Lung microvascular endothelial cell (primary cell): Measurements from ENCODE around the gene VAMP7. TPM values are rescaled to one million over a fixed set of nuclear protein-coding genes. Genes with fewer than 3 reads are reported as not detected.
"Not testable (repeated sequence)": the region's sequence is repeated elsewhere in the genome, so short reads cannot be mapped to it uniquely, and the experiment has no call there.

ENCODE experiments used
- DNase-seq, 2 donors: peaks; one replicate each; pipeline versions ENCODE4 v3.0.0 to v3.0.0-alpha.2; 2010; ENCODE audit warnings: low read depth in 2 of 2
- total RNA-seq: library from RNA; depleted of rRNA; stranded (reverse); fragments of >200 nt; gene quantifications from 2 replicates; pipeline ENCODE4 v1.2.1, GENCODE V29; 2014

The VAMP7 gene
- total RNA-seq, 1 donor from 2014 or later = 32.7 TPM

DNA sequence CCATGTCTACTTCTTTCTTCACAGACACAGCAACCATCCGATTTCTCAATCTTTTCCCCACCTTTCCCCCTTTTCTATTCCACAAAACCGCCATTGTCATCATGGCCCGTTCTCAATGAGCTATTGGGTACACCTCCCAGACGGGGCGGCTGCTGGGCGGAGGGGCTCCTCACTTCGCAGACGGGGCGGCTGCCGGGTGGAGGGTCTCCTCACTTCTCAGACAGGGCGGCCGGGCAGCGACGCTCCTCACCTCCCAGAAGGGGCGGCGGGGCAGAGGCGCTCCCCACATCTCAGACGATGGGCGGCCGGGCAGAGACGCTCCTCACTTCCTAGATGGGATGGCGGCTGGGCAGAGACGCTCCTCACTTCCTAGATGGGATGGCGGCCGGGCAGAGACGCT, 26.5 kb downstream of the VAMP7 start:
- not testable (repeated sequence) for DNase-seq

DNA sequence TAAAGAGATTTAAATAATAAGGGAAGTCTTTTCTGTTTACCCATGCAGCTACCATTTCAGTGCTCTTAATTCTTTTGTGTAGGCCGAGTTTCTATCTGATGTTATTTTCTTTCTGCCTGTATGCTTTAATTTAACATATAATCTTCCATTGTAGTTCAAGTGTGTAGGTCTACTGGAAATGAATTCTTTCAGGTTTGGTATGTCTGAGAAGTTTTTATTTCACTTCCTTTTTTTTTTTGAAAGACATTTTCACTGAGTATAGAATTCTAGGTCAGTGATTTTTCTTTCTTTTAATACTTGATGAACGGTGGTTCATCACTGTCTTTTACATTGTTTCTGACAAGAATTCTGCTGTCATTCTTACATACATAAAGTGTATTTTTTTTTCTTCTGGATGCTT, 42.1 kb downstream of the VAMP7 start:
- no peak for DNase-seq

DNA sequence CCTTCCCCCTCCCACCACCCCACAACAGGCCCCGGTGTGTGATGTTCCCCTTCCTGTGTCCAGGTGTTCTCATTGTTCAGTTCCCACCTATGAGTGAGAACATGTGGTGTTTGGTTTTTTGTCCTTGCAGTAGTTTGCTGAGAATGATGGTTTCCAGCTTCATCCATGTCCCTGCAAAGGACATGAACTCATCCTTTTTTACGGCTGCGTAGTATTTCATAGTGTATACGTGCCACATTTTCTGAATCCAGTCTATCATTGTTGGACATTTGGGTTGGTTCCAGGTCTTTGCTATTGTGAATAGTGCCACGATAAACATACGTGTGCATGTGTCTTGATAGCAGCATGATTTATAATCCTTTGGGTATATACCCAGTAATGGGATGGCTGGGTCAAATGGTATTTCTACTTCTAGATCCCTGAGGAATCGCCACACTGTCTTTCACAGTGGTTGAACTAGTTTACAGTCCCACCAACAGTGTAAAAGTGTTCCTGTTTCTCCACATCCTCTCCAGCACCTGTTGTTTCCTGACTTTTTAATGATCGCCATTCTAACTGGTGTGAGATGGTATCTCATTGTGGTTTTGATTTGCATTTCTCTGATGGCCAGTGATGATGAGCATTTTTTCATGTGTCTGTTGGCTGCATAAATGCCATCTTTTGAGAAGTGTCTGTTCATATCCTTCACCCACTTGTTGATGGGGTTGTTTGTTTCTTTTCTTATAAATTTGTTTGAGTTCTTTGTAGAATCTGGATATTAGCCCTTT, 49.9 kb downstream of the VAMP7 start:
- DNase-seq = not testable (repeated sequence)

DNA sequence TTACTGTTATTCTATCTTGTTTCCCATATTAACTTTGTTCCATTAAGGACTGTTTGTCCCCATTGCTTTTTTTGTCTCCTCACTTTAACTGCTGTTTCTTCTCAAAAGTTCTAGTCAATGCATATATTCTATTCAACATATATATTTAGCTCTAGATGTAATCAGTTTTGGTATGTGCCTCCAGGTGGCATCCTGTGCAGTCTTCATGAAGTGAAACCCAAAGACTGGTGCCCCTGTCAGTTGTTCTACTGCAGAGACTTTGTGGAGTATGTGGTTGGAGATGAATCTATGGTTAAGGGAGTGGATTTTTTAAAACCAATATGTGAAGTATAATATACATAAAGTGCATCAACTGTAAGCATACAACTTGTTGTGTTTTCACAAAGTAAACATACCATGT, 57.0 kb downstream of the VAMP7 start:
- no peak for DNase-seq

DNA sequence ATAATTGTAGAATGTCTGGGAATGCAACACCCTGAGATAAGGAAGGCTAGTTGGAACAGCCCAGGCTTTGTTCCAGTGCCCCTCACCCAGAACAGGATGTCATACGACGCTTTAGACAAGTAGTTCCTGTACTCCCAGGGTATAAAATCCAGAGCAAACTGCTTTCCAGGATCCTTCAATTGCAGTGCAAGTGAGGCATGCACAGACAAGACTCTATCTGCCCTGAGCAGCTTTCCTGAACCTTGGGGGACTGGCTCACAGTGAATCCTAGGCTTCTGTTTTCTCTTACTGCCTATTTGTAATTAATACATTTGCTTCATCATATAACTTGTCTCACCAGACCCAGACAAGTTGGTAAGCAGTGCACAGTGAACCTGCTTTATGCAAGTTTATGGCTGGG, 68.0 kb downstream of the VAMP7 start:
- DNase-seq = no peak

DNA sequence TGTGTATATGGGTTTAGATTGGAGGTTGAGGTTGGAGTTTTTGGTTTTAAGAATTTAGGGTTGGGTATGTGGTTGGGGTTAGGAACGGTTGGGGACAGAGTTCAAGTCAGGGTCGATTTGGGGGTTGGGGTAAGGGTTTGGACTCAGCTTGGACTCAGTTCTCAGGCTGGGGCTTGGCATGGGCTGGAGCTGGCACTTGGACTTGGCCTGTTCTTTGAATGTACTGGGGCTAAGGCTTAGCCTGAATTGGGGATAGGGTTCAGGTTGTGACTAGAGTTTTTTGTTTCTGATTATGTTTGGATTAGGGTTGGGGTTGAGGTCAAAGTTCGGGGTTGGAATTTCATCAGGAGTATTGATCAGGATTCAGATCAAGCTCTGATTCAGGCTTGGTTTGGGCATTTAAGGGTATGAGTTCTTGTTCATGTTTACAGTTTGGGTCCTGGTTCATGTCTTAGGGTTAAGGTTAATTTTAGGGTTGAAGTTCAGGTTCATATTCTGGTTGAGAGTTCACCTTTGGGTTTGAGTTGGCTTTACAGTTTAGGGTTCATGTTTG, 70.2 kb downstream of the VAMP7 start:
- DNase-seq = no peak

DNA sequence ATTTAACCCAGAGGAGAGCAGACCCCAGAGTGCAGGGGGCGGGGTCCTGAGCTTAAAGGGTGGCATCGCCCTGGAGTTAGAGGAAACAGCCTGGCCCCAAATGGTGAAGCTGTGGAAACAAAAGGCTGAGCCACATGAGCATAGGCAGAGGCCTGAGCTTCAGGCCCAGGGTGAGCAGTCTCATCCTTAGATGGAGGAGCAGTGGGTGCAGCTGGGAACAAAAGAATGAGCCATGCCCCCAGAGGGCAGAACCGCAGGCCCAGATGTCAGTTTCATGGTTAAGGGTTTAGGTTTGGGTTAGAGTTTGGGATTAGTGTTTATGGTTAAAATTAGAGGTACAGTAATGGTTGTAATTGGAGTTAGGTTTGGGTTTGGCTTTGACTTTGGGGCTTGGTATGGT, 71.9 kb downstream of the VAMP7 start:
- DNase-seq = no peak

DNA sequence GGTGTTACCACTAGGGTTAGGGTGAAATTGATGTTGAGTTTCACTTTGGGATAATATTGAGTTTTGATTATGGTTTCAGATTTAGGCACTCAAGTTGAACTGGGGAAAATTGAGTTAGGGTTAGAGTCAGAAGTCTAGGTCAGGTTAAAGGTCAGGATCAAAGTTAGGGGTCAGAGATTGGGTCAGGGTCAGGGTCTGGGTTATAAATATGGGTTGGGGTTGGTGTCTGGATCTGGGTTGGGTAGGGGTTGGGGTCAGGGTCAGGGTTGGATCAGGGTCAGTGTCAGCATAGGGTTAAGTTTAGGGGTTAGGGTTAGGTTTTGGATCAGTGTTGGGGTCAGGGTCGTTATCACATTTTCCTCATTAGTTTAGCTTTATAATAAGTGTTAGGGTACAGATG, 73.6 kb downstream of the VAMP7 start:
- DNase-seq = no peak

DNA sequence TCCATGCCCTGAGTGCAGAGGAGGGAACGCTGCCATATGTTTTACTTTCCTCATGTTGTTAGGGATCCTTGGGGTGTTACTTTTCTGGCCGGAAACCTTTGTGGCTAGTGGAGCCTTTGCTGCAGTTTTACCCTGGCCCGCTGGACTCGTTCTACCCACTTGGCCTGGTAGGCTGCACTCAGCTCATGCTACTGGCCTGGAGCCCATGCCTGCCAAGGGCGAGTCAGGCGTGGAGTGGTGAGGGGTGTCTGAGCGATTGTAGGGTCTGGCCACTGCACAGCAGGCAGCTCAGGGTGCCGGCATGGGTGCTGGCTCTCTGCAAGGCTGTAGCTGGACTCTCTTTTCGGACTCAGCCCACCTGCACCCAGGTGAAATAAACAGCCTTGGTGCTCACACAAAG, 75.0 kb downstream of the VAMP7 start:
- DNase-seq = no peak

DNA sequence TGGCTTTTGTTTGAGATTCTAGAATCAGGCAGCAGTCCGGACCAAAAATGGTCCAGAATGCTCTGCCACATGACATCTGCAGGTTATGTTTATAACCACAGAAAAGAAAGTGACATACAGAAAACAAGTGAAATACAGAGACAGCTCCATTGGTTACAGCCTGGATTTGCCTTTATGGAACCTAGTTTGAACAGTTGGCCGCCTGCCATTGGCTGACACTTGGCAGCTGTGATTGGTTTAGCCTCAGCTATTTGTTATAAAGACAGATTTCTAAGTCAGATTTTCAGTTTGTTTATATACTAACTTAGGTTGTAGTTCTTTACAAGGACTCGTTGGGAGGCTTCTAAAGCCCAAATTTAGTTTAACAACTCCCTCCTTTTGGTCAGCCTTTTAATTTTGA, 75.5 kb downstream of the VAMP7 start:
- peak in 1 of 2 donors; percentile 29 for DNase-seq

DNA sequence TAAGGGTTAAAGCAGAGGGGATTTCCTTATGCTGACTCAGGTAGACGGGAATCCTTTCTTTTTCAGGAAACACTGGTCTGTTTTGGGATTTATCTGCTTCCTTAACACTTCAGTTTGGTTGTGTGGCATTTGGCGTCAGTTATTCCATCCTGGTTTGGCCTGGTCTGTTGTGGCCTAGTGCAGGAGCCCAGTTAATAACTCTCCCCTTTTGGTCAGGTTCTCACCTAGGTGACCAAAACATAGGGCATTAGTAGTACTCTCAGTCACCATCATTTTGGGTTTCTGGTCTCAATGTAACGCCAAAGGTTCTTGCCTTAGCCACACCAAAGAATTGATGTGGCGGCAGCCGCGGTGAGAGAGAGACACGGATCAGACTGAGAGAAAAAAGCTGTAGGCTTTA, 76.7 kb downstream of the VAMP7 start:
- peak in 1 of 2 donors; percentile 4 for DNase-seq

DNA sequence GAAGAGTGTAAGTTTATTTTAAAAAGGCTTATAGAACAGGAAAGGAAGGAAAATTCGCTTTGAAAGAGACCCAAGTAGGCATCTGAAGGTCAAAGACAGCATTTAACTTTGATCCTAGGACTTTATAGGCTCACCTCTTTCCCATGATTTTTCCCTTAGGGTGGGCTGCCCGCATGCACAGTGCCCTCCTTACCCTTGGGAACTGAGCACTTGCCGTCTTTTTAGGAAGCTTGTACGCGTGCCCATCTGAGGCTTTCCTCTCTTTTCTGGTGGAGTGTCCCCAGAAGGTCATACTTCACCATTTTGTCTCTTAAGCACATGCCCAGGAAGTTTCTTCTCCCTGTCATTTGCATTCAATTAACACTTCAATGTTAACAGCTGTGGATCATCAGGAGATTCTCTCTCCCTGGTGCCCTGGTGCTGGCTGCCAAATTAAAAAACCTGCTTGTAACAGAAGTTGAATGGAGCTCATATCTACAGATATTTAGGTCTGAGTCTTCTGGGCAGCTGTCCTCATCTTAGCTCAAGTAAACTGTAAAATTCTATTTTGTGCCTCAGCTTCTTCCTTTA, 78.0 kb downstream of the VAMP7 start:
- no peak for DNase-seq

DNA sequence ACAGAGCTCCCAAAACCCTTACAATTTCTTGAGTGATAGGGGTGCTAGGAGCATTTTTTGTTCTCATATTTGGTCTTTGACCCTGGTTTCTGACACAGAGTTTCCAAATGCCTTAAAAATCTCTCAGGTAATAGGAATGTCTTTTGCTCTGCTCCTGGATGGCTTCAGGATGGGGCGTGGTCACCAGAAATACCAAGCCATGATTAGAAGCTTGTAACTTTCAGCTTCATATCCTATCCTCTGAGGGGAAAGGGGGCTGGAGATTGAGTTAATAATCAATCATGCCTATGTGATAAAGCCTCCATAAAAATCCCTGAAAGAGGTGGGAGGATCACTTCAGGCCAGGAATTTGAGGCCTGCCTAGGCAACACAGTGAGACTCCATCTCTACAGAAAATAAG, 81.8 kb downstream of the VAMP7 start:
- no peak for DNase-seq

DNA sequence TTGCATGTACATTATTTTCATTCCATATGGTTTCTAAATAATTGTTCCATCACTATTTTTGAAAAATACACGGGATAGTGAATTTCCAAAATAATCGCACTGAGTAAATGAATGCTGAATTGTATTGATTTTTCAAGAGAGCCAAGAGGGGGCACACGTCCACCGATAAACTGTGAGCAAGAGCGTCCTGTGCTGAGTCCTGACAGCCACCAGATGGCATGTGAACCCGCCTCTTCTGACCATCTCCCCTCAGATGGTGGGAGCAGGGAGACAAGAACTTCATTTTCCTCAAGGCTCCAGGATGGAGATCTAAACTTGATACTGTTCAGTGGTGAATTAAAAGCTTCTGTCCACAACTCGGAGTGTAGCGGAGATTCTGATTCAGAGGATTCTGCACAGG, 85.7 kb downstream of the VAMP7 start:
- DNase-seq = peak; percentile 14 to 55

DNA sequence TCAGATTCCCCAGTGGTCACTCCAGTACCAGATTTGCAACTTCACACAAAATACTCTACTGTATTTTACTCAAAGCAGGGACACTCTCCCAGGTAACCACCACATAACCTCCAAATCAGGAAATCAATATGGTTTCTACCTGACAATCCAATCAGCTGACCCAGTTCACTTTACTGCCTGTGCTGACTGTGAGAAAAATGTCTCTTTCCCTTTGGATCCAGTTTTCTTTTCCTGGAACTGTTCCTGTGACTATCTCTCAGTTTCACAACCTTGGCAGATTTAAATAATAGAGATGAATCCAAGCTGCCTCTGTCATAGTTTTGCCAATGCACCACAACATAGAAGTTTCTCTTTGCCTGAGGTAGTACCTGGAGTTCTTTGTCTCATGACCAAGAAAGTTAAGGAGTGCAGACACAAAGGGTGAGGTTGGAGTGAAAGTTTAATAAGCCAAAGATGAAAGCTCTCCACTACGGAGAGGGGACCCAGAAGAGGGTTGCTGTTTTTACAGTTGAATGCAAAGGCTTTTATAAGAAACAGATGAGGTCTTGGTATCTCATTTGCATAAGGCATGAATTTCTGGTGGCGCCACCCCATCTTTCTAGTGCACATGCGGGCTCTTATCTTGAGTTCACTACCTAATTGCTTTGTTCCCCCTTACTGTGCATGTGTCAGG, 86.6 kb downstream of the VAMP7 start:
- DNase-seq = no peak

DNA sequence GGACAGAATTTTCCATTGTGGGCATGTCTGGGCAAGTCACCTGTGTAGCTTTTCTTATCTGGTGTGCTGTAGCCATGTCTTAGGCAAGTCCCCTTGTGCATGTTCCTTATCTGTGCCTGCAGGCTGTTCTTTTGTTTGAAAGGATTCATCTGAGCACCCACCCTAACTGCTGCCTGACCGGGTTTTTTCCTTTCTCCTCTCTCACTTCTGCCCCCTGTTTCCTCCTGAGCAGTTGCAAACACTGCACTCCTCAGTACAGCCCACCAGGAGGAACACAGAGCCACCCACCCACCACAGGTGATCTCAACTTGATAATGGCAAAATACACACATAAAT, 87.1 kb downstream of the VAMP7 start:
- DNase-seq = no peak

DNA sequence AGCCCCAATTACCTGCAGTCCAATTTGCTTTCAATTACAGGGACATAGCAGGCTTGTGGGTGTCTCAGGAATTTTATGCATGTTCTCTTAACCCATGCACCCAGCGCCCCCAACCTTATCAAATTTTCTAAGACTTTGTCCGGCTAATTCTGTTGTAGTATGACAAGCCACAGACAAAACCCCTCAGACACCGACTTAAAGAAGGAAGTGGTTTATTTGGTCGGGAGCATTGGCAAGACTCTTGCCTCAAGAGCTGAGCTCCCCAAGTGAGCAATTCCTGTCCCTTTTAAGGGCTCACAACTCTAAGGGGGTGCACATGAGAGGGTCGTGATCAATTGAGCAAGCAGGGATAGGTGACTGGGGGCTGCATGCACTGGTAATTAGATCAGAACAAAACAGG, 87.6 kb downstream of the VAMP7 start:
- no peak for DNase-seq

DNA sequence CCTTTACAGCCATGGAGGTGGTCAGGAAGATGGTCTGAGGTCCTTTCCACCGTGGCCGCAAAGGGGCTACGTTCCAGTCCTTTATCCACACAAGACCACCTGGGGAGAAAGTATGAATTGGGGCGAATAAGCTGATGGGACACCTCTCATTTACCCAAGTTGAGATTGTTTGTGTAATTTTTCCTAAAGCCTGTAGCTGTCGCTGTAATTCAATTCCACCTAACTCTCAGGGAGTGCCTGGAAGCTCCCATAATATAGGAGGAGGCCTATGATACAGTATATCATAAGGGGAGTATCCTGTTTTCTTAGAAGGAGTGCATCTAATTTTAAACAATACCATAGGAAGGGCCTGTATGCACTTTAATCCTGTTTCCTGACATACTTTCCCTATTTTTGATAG, 90.5 kb downstream of the VAMP7 start:
- peak in 1 of 2 donors; percentile 5 for DNase-seq

DNA sequence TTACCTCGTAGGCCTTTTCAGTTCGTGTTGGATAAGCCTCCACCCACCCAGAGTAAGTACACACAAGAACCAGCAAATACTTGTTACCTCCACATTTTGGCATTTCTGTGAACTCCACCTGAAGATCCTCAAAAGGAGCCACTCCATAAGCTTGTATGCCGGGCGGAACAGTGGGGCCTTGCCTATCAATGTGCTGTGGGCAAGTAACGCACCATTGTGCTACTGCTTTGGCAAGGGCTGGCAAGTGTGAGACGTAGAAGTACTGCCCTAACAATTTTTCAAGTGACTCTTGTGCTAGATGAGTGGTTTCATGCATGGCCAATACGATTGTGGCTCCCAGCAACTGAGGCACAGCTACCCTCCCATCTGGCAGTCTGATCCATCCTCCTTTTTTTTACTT, 91.1 kb downstream of the VAMP7 start:
- not testable (repeated sequence) for DNase-seq

DNA sequence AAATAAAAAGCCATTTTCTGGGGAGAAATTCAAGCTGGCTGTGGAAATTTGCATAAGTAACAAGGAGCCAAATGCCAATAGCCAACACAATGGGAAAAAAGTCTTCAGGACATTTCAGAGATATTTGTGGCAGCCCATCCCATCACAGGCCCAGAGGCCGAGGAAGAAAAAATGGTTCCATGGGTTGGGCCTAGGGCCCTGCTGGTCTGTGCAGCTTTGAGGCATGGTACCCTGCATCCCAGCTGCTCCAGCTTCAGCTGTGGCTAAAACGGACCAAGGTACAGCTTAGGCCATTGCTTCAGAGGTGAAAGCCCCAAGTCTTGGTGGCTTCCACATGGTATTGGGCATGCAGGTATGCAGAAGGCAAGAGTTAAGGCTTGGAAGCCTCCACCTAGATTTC, 102.2 kb downstream of the VAMP7 start:
- no peak for DNase-seq

DNA sequence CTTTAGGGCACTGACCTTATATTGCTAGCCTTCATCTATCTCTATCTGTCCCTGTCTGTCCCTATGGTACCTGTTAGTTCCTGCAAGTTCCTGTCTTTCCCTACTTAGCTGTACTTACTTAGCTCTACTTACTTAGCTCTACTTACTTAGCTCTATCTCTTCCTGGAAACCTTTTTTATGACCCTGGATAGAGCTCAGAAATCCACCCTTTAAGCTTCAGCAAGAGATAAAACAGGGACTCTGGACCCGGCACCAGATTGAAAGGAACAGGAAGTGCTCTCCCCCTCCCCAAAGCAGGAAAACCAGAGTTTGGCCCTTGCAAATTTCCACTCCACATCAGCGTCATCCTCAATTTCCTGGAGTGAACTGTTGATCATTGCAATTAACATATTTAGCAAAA, 104.1 kb downstream of the VAMP7 start:
- no peak for DNase-seq

DNA sequence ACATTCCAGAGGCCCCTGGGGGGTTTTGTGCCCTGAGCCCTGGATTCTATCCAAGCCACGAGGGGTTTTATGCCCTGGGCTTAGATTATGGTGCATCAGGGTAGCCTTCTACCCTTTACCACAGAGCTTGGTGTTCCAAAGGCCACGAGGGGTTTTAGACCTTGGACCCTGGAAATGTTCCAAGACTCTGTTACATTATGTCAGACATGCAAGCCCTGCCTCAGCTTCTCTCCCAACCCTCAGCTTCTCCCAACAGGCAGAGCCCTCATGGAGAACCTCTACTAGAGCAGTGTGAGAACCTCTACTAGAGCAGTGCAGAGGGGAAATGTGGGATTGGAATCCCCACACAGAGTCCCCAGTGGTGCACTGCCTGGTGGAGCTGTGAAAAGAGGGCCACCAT, 105.8 kb downstream of the VAMP7 start:
- DNase-seq = not testable (repeated sequence)

DNA sequence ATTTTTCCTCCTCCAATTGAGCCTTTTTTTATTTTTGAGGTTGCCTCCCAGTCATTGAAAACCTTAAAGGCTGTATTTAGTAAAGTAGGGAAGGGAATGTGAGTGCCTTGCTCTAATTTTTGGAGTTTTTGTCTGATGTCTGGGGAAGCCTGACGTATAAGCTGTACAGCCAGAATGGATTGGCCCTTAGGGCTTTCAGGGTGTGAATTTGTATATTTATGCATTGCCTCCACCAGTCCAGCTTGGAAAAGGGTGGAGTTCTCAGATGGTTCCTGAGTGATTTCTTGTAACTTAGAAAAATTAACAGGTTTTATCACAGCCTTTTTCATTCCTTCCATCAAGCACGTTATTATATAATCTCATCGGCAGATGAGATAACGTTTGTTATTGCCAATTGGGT, 107.7 kb downstream of the VAMP7 start:
- DNase-seq = no peak
